Measurements from ENCODE around the gene ACBD7.

DNA sequence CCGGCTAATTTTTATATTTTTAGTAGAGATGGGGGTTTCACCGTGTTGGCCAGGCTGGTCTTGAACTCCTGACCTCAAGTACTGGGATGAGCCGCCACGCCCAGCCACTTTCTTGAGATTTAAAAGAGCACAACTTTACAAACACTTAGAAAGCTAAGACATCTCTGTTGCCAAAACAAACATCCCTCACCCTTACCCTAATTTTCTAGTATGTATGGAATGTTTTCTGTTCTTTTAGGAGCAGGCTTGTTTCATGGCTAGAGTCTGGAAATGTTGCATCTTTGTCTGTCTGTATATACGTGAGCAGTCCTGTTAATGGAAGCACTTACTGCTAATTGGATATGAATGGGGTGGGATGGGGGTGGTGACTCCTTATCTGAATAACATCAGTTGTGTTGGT lies 42.0 kb downstream of the ACBD7 start:
- TF ChIP-seq, protein P1, sequence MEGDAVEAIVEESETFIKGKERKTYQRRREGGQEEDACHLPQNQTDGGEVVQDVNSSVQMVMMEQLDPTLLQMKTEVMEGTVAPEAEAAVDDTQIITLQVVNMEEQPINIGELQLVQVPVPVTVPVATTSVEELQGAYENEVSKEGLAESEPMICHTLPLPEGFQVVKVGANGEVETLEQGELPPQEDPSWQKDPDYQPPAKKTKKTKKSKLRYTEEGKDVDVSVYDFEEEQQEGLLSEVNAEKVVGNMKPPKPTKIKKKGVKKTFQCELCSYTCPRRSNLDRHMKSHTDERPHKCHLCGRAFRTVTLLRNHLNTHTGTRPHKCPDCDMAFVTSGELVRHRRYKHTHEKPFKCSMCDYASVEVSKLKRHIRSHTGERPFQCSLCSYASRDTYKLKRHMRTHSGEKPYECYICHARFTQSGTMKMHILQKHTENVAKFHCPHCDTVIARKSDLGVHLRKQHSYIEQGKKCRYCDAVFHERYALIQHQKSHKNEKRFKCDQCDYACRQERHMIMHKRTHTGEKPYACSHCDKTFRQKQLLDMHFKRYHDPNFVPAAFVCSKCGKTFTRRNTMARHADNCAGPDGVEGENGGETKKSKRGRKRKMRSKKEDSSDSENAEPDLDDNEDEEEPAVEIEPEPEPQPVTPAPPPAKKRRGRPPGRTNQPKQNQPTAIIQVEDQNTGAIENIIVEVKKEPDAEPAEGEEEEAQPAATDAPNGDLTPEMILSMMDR (IDR thresholded peaks at IDR 0.05) = no peak
- TF ChIP-seq POLR2A (IDR thresholded peaks at IDR 0.05) = no peak
